Uterus (tissue), 4 donors: ENCODE results near the gene GRAMD1A. TPM values are rescaled to one million over a fixed set of nuclear protein-coding genes. Genes with fewer than 3 reads are reported as not detected.

Experiments
- DNase-seq, 2 donors: peaks; one replicate each; pipeline ENCODE4 v3.0.0-alpha.2; 2019 to 2020
- H3K27ac ChIP-seq, 2 donors: fragments of 200-600 bp; sonication (generic); 1 replicate in 1 of 2; 2 replicates in 1 of 2; pipeline ENCODE4 v1.5.1; 2016 to 2018
- H3K27me3 ChIP-seq, 2 donors: fragments of 200-600 bp; sonication (generic); one replicate each; pipeline ENCODE4 v1.5.1; 2018 to 2019; ENCODE audit warnings: control low read depth in 1 of 2
- H3K36me3 ChIP-seq, 2 donors: fragments of 200-600 bp; sonication (generic); one replicate each; pipeline ENCODE4 v1.5.1; 2019; ENCODE audit warnings: control low read depth in 1 of 2
- H3K4me1 ChIP-seq, 2 donors: fragments of 200-600 bp; sonication (generic); one replicate each; pipeline ENCODE4 v1.5.1; 2018 to 2019; ENCODE audit warnings: control low read depth in 1 of 2
- H3K4me3 ChIP-seq, 2 donors: fragments of 200-600 bp; sonication (generic); 1 replicate in 1 of 2; 2 replicates in 1 of 2; pipeline ENCODE4 v1.5.1; 2018 to 2019; ENCODE audit warnings: mild to moderate bottlenecking in 1 of 2
- H3K9me3 ChIP-seq, 2 donors: fragments of 200-600 bp; sonication (generic); one replicate each; pipeline ENCODE4 v1.5.1; 2019; ENCODE audit warnings: control low read depth in 1 of 2
- POLR2A ChIP-seq, 2 donors: fragments of 450-650 bp; IDR thresholded peaks; one replicate each; pipeline ENCODE4 v1.6.1; 2016; ENCODE audit warnings: antibody characterized with exemption in 2 of 2, mild to moderate bottlenecking in 1 of 2, moderate library complexity in 1 of 2
- intact Hi-C: fragments of 100-400 bp; cut with DNase I; formaldehyde crosslinking; loops from one replicate; pipeline ENCODE4 v1.15.1; 2023; ENCODE audit warnings: low total_unique reads
- total RNA-seq, 4 donors: library from RNA; depleted of rRNA in 3 of 4; stranded (reverse); fragments of >200 nt in 3 of 4; gene quantifications; one replicate each; pipeline versions ENCODE4 v1.1.0 to v1.2.4, GENCODE V29; 2014 to 2023
- TF ChIP-seq, protein P1 (sequence below), 4 experiments: fragments of 200-600 bp in 2 of 4; fragments of 450-650 bp in 2 of 4; sonication (generic) in 2 of 4; IDR thresholded peaks; one replicate each; pipeline ENCODE4 v1.5.1; 2016 to 2019; ENCODE audit warnings: antibody characterized with exemption in 4 of 4, mild to moderate bottlenecking in 2 of 4, moderate library complexity in 1 of 4
- donor health status: DM: yes; HTN: yes; CAD: no.

GRAMD1A gene
- total RNA-seq, 4 donors from 2014 or later, result 40.0 to 89.8 (median 52.2) TPM

DNA sequence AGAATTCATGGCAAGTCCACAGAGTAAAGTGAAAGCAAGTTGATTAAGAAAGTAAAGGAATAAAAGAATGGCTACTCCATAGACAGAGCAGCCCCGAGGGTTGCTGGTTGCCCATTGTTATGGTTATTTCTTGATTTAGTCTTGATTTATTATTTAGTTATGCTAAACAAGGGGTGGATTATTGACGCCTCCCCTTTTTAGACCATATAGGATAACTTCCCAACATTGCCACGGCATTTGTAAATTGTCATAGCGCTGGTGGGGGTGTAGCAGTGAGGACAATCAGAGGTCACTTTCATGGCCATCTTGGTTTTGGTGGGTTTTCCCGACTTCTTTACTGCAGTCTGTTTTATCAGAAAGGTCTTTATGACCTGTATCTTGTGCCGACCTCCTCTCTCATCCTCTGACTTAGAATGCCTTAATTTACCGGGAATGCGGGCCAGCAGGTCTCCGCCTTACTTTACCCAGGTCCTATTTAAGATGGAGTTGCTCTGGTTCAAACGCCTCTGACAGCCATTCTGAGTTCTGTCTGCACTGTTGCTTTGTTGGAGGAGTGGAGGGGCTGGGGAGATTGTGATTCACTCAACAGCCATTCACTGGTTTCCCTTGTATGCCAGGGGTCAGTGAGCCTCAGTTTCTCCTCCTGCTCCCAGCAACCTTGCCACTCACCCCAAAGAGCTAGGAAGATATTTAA lies 69.0 kb downstream of the GRAMD1A start:
- Histone ChIP-seq H3K27ac (no peak overlapping the region), H3K27me3 (no peaks in the 10 kb centered on the region), H3K9me3 (no peaks in the 10 kb centered on the region), H3K36me3 (no peaks in the 10 kb centered on the region), H3K4me3 (no peak overlapping the region), H3K4me1 (no peaks in the 10 kb centered on the region)
- intact Hi-C loops, result no loop called here
- TF ChIP-seq, protein P1, sequence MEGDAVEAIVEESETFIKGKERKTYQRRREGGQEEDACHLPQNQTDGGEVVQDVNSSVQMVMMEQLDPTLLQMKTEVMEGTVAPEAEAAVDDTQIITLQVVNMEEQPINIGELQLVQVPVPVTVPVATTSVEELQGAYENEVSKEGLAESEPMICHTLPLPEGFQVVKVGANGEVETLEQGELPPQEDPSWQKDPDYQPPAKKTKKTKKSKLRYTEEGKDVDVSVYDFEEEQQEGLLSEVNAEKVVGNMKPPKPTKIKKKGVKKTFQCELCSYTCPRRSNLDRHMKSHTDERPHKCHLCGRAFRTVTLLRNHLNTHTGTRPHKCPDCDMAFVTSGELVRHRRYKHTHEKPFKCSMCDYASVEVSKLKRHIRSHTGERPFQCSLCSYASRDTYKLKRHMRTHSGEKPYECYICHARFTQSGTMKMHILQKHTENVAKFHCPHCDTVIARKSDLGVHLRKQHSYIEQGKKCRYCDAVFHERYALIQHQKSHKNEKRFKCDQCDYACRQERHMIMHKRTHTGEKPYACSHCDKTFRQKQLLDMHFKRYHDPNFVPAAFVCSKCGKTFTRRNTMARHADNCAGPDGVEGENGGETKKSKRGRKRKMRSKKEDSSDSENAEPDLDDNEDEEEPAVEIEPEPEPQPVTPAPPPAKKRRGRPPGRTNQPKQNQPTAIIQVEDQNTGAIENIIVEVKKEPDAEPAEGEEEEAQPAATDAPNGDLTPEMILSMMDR (IDR thresholded peaks at IDR 0.05), result no peak
- no peak for TF ChIP-seq POLR2A (IDR thresholded peaks at IDR 0.05)
- no peak for DNase-seq

- no peaks in the 10 kb centered on the region for H3K36me3 ChIP-seq
- H3K4me3 ChIP-seq, result no peak overlapping the region
- H3K27ac ChIP-seq, result no peak overlapping the region
- intact Hi-C loops, result no loop called here
- DNase-seq, result no peak
- H3K4me1 ChIP-seq, result no peaks in the 10 kb centered on the region
- no peaks in the 10 kb centered on the region for H3K27me3 ChIP-seq
- H3K9me3 ChIP-seq, result no peaks in the 10 kb centered on the region
- TF ChIP-seq, protein P1 (IDR thresholded peaks at IDR 0.05), result no peak
- no peak for TF ChIP-seq POLR2A (IDR thresholded peaks at IDR 0.05)
Observed at GRCh38 chr19:35069696-35070095, 69.6 kb downstream of the GRAMD1A start.

DNA sequence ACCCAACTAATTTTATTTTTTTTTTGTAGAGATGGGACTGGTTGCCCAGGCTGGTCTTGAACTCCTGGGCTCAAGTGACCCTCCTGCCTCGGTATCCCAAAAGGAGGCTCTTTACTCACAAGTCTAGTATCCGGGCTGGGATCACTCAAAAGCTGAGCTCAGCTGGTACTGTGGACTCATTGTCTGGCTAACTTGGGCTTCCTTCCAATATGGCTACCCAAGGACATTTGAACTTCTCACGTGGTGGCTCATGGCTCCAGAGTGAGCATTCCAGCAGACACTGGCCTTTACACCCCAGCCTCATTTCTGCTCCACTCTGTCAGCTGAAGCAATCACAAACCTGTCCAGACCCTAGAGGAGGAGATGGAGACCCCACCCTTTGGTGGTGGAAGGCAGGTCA lies 70.3 kb downstream of the GRAMD1A start:
- DNase-seq, result no peak
- Histone ChIP-seq H3K36me3 (no peaks in the 10 kb centered on the region), H3K27me3 (no peaks in the 10 kb centered on the region), H3K4me3 (no peak overlapping the region), H3K27ac (no peak overlapping the region), H3K9me3 (no peaks in the 10 kb centered on the region), H3K4me1 (no peaks in the 10 kb centered on the region)
- TF ChIP-seq POLR2A (IDR thresholded peaks at IDR 0.05), result no peak
- TF ChIP-seq, protein P1 (IDR thresholded peaks at IDR 0.05), result no peak
- intact Hi-C loops, result no loop called here

- Histone ChIP-seq H3K27ac (no peak overlapping the region), H3K27me3 (no peaks in the 10 kb centered on the region)
- DNase-seq, result no peak
Observed at GRCh38 chr19:35073516-35073915, 73.4 kb downstream of the GRAMD1A start.

DNA sequence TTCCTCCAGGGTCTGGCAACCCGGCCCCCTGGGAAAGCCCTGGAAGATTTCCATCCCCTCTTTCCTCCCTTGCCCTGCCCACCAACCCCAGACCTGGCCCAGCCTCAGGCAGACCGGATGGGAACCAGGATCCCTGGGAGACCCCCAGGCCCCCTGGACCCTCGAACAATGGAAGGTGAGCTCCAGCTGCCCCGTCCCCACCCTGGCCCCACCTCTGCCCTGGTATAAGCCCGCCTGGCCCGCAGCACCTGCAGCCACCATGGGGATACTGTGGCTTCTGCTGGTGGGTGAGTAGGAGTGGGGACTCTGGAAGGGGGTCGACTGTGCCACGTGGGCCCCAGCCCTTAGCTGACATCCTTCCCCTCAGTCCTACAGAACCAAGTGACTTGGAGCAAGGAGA lies 73.8 kb downstream of the GRAMD1A start:
- H3K9me3 ChIP-seq, result no peaks in the 10 kb centered on the region
- no peak overlapping the region for H3K4me3 ChIP-seq
- H3K27me3 ChIP-seq, result no peaks in the 10 kb centered on the region
- intact Hi-C loops, result no loop called here
- DNase-seq, result no peak
- TF ChIP-seq POLR2A (IDR thresholded peaks at IDR 0.05), result no peak
- TF ChIP-seq, protein P1 (IDR thresholded peaks at IDR 0.05), result no peak
- no peaks in the 10 kb centered on the region for H3K4me1 ChIP-seq
- H3K36me3 ChIP-seq, result no peaks in the 10 kb centered on the region
- no peak overlapping the region for H3K27ac ChIP-seq

More at GRCh38 chr19:35073516-35073915, 73.4 kb downstream of the GRAMD1A start:
- Histone ChIP-seq H3K36me3 (no peaks in the 10 kb centered on the region), H3K4me1 (no peaks in the 10 kb centered on the region), H3K9me3 (no peaks in the 10 kb centered on the region), H3K4me3 (no peak overlapping the region)
- intact Hi-C loops, result no loop called here
- TF ChIP-seq, protein P1 (IDR thresholded peaks at IDR 0.05), result no peak
- no peak for TF ChIP-seq POLR2A (IDR thresholded peaks at IDR 0.05)
